Rectal smooth muscle tissue (tissue), 1 donor: ENCODE measurements around the gene PDE4D.
A peak's percentile ranks its signal among the peaks of the same experiment; 100 is the strongest.

Experiments
- H3K27ac ChIP-seq: one replicate; pipeline ENCODE4 v1.7.0; 2013; ENCODE audit warnings: low read depth, low read length, inconsistent platforms
- H3K27me3 ChIP-seq: one replicate; pipeline ENCODE4 v1.7.0; 2013; ENCODE audit warnings: low read length; ENCODE audit not compliant: control insufficient read depth, insufficient read depth
- H3K36me3 ChIP-seq: one replicate; pipeline ENCODE4 v1.7.0; 2013; ENCODE audit warnings: low read length; ENCODE audit not compliant: control insufficient read depth, insufficient read depth
- H3K4me1 ChIP-seq: one replicate; pipeline ENCODE4 v1.7.0; 2013; ENCODE audit warnings: low read length; ENCODE audit not compliant: control insufficient read depth, insufficient read depth
- H3K4me3 ChIP-seq: one replicate; pipeline ENCODE4 v1.7.0; 2013; ENCODE audit warnings: low read length
- H3K9ac ChIP-seq: one replicate; pipeline ENCODE4 v1.7.0; 2013; ENCODE audit warnings: low read length

Gene PDE4D

GRCh38 chr5:59542851-59543820, 350.4 kb downstream of the PDE4D start:
- peaks cover 17% of the 10 kb centered on the region for H3K4me1 ChIP-seq
- no peak overlapping the region for H3K4me3 ChIP-seq
- no peaks in the 10 kb centered on the region for H3K27me3 ChIP-seq
- no peak overlapping the region for H3K9ac ChIP-seq
- no peaks in the 10 kb centered on the region for H3K36me3 ChIP-seq
- H3K27ac ChIP-seq: peak overlapping the region; percentile 30

GRCh38 chr5:59542306-59542705, 351.2 kb downstream of the PDE4D start:
- Histone ChIP-seq H3K9ac (no peak overlapping the region), H3K27ac (no peak overlapping the region), H3K4me3 (no peak overlapping the region), H3K27me3 (no peaks in the 10 kb centered on the region), H3K36me3 (no peaks in the 10 kb centered on the region), H3K4me1 (peaks cover 17% of the 10 kb centered on the region)

GRCh38 chr5:59540366-59540765, 353.2 kb downstream of the PDE4D start:
- H3K27ac ChIP-seq: no peak overlapping the region
- peaks cover 17% of the 10 kb centered on the region for H3K4me1 ChIP-seq
- H3K27me3 ChIP-seq: no peaks in the 10 kb centered on the region
- H3K9ac ChIP-seq: no peak overlapping the region
- H3K36me3 ChIP-seq: no peaks in the 10 kb centered on the region
- H3K4me3 ChIP-seq: no peak overlapping the region

- H3K9ac ChIP-seq: no peak overlapping the region
- H3K4me3 ChIP-seq: no peak overlapping the region
- H3K27ac ChIP-seq: no peak overlapping the region
- H3K27me3 ChIP-seq: no peaks in the 10 kb centered on the region
- no peaks in the 10 kb centered on the region for H3K36me3 ChIP-seq
- H3K4me1 ChIP-seq: peaks cover 12% of the 10 kb centered on the region
Measured at GRCh38 chr5:59538750-59539121, 354.8 kb downstream of the PDE4D start.

GRCh38 chr5:59537961-59538749, 355.4 kb downstream of the PDE4D start:
- Histone ChIP-seq H3K27ac (no peak overlapping the region), H3K4me1 (peaks cover 6% of the 10 kb centered on the region), H3K27me3 (no peaks in the 10 kb centered on the region), H3K4me3 (no peak overlapping the region), H3K36me3 (no peaks in the 10 kb centered on the region), H3K9ac (no peak overlapping the region)

GRCh38 chr5:59536875-59537274, 356.7 kb downstream of the PDE4D start:
- Histone ChIP-seq H3K27ac (no peak overlapping the region), H3K4me1 (no peaks in the 10 kb centered on the region), H3K27me3 (no peaks in the 10 kb centered on the region), H3K36me3 (no peaks in the 10 kb centered on the region), H3K9ac (no peak overlapping the region), H3K4me3 (no peak overlapping the region)

GRCh38 chr5:59535561-59535960, 358.0 kb downstream of the PDE4D start:
- Histone ChIP-seq H3K36me3 (no peaks in the 10 kb centered on the region), H3K9ac (no peak overlapping the region), H3K27me3 (no peaks in the 10 kb centered on the region), H3K4me1 (no peaks in the 10 kb centered on the region), H3K4me3 (no peak overlapping the region), H3K27ac (no peak overlapping the region)

GRCh38 chr5:59533730-59534108, 359.8 kb downstream of the PDE4D start:
- H3K4me1 ChIP-seq: no peaks in the 10 kb centered on the region
- H3K9ac ChIP-seq: no peak overlapping the region
- H3K27ac ChIP-seq: no peak overlapping the region

GRCh38 chr5:59532979-59533729, 360.4 kb downstream of the PDE4D start:
- Histone ChIP-seq H3K9ac (no peak overlapping the region), H3K27ac (no peak overlapping the region), H3K36me3 (no peaks in the 10 kb centered on the region), H3K4me1 (peaks cover 2% of the 10 kb centered on the region), H3K4me3 (no peak overlapping the region), H3K27me3 (no peaks in the 10 kb centered on the region)

More at GRCh38 chr5:59533730-59534108, 359.8 kb downstream of the PDE4D start:
- H3K4me3 ChIP-seq: no peak overlapping the region
- H3K36me3 ChIP-seq: no peaks in the 10 kb centered on the region
- no peaks in the 10 kb centered on the region for H3K27me3 ChIP-seq

- no peaks in the 10 kb centered on the region for H3K27me3 ChIP-seq
- H3K9ac ChIP-seq: no peak overlapping the region
- H3K27ac ChIP-seq: no peak overlapping the region
- H3K36me3 ChIP-seq: no peaks in the 10 kb centered on the region
- peaks cover 2% of the 10 kb centered on the region for H3K4me1 ChIP-seq
- no peak overlapping the region for H3K4me3 ChIP-seq
Measured at GRCh38 chr5:59529239-59529638, 364.3 kb downstream of the PDE4D start.

GRCh38 chr5:59528202-59528862, 365.2 kb downstream of the PDE4D start:
- Histone ChIP-seq H3K36me3 (no peaks in the 10 kb centered on the region), H3K27ac (no peak overlapping the region), H3K4me1 (peaks cover 2% of the 10 kb centered on the region), H3K9ac (no peak overlapping the region), H3K4me3 (no peak overlapping the region), H3K27me3 (no peaks in the 10 kb centered on the region)

GRCh38 chr5:59525957-59526356, 367.6 kb downstream of the PDE4D start:
- no peak overlapping the region for H3K27ac ChIP-seq
- no peak overlapping the region for H3K9ac ChIP-seq
- no peaks in the 10 kb centered on the region for H3K27me3 ChIP-seq
- no peak overlapping the region for H3K4me3 ChIP-seq
- H3K36me3 ChIP-seq: no peaks in the 10 kb centered on the region
- H3K4me1 ChIP-seq: peaks cover 4% of the 10 kb centered on the region
